Astrocyte (in vitro differentiated cells and primary cell): ENCODE data around the gene NBEA. TPM values are rescaled to one million over a fixed set of nuclear protein-coding genes. Genes with fewer than 3 reads are reported as not detected.
"Not testable (repeated sequence)": the region's sequence is repeated elsewhere in the genome, so short reads cannot be mapped to it uniquely, and the experiment has no call there.

Experiments used
- DNase-seq: peaks from one replicate; pipeline ENCODE4 v3.0.0-alpha.2; 2010; ENCODE audit warnings: low read depth
- FAIRE-seq: peaks from 2 replicates; lab custom pipeline; 2011; peaks lifted over from hg19 to GRCh38; lab: Jason Lieb, UNC
- H2AFZ ChIP-seq: 2 replicates; pipeline ENCODE4 v1.6.0; 2012; ENCODE audit warnings: low read depth, low read length, inconsistent platforms
- H3K27ac ChIP-seq: 2 replicates; pipeline ENCODE4 v1.5.1; 2011; ENCODE audit warnings: low read depth, low read length, inconsistent platforms
- H3K27me3 ChIP-seq: 2 replicates; pipeline ENCODE4 v1.6.0; 2011; ENCODE audit warnings: low read length, inconsistent platforms; ENCODE audit not compliant: insufficient read depth
- H3K36me3 ChIP-seq: 2 replicates; pipeline ENCODE4 v1.5.1; 2011; ENCODE audit warnings: low read length, inconsistent platforms; ENCODE audit not compliant: insufficient read depth
- H3K4me1 ChIP-seq: 2 replicates; pipeline ENCODE4 v1.5.1; 2011; ENCODE audit warnings: low read length, inconsistent platforms; ENCODE audit not compliant: insufficient read depth
- H3K4me2 ChIP-seq: 2 replicates; pipeline ENCODE4 v1.6.0; 2012; ENCODE audit warnings: low read length, inconsistent platforms
- H3K4me3 ChIP-seq: 2 replicates; pipeline ENCODE4 v1.5.1; 2011; ENCODE audit warnings: low read depth, mild to moderate bottlenecking, low read length, inconsistent platforms; ENCODE audit not compliant: insufficient read depth
- H3K79me2 ChIP-seq: 2 replicates; pipeline ENCODE4 v1.6.0; 2012; ENCODE audit warnings: mild to moderate bottlenecking, low read length, inconsistent platforms; ENCODE audit not compliant: insufficient read depth
- H3K9ac ChIP-seq: 2 replicates; pipeline ENCODE4 v1.6.0; 2012; ENCODE audit warnings: mild to moderate bottlenecking, low read length, inconsistent platforms
- H3K9me3 ChIP-seq: 2 replicates; pipeline ENCODE4 v1.5.1; 2012; ENCODE audit warnings: low read depth, mild to moderate bottlenecking, low read length, inconsistent platforms; ENCODE audit not compliant: insufficient read depth
- H4K20me1 ChIP-seq: 2 replicates; pipeline ENCODE4 v1.6.0; 2012; ENCODE audit warnings: low read length, inconsistent platforms; ENCODE audit not compliant: insufficient read depth
- H3K27ac Mint-ChIP-seq: one replicate; pipeline ENCODE4 v1.8.0; 2021; ENCODE audit warnings: mild to moderate bottlenecking, mixed read lengths; ENCODE audit not compliant: unreplicated experiment
- H3K27me3 Mint-ChIP-seq: one replicate; pipeline ENCODE4 v1.8.0; 2021; ENCODE audit warnings: low read depth, mixed read lengths; ENCODE audit not compliant: unreplicated experiment
- H3K36me3 Mint-ChIP-seq: one replicate; pipeline ENCODE4 v1.8.0; 2021; ENCODE audit warnings: low read depth, mixed read lengths; ENCODE audit not compliant: unreplicated experiment
- H3K4me1 Mint-ChIP-seq: one replicate; pipeline ENCODE4 v1.8.0; 2021; ENCODE audit warnings: low read depth, mixed read lengths; ENCODE audit not compliant: unreplicated experiment
- H3K4me3 Mint-ChIP-seq: one replicate; pipeline ENCODE4 v1.8.0; 2021; ENCODE audit warnings: mild to moderate bottlenecking, moderate library complexity, mixed read lengths; ENCODE audit not compliant: unreplicated experiment
- H3K9me3 Mint-ChIP-seq: one replicate; pipeline ENCODE4 v1.8.0; 2021; ENCODE audit warnings: mild to moderate bottlenecking, mixed read lengths; ENCODE audit not compliant: unreplicated experiment
- EZH2 ChIP-seq: IDR thresholded peaks from 2 replicates; pipeline ENCODE4 v1.6.1; 2012; ENCODE audit warnings: mild to moderate bottlenecking, low read length, inconsistent platforms; ENCODE audit not compliant: insufficient read depth
- total RNA-seq: library from RNA; stranded (reverse); gene quantifications from 2 replicates; pipeline ENCODE4 v1.2.1, GENCODE V29; 2021
- TF ChIP-seq, protein P1 (sequence below): IDR thresholded peaks from 2 replicates; pipeline ENCODE4 v1.5.1; 2011; ENCODE audit warnings: low read depth, mild to moderate bottlenecking, inconsistent platforms, low read length, moderate library complexity; ENCODE audit not compliant: insufficient read depth

The NBEA gene
- total RNA-seq, 1 donor from 2014 or later, result 7.8 TPM

DNA sequence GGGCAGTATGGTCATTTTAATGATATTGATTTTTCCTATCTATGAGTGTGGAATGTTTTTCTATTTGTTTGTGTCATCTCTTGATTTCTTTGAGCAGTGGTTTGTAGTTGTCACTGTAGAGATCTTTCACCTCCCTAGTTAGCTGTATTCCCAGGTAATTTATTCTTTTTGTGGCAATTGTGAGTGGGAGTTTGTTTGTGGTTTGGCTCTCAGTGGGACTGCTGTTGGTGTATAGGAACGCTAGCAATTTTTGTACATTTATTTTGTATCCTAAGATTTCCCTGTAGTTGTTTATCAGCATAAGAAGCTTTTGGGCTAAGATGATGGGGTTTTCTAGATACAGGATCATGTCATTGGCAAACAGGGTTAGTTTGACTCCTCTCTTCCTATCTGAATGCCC, 28.9 kb downstream of the NBEA start:
- peaks cover 3% of the 10 kb centered on the region for H3K9me3 Mint-ChIP-seq
- peaks cover 8% of the 10 kb centered on the region for H3K36me3 Mint-ChIP-seq
- no peaks in the 10 kb centered on the region for H3K27me3 ChIP-seq
- peaks cover 6% of the 10 kb centered on the region for H3K4me1 ChIP-seq
- peaks cover 25% of the 10 kb centered on the region for H3K4me1 Mint-ChIP-seq
- DNase-seq (peak; percentile 53), FAIRE-seq (no peak)
- H3K27ac ChIP-seq, result no peak overlapping the region
- no peak overlapping the region for H2AFZ ChIP-seq
- no peaks in the 10 kb centered on the region for H3K27me3 Mint-ChIP-seq
- H4K20me1 ChIP-seq, result peaks cover 2% of the 10 kb centered on the region
- no peak overlapping the region for H3K4me2 ChIP-seq
- no peak overlapping the region for H3K27ac Mint-ChIP-seq
- H3K9me3 ChIP-seq, result no peaks in the 10 kb centered on the region
- no peak overlapping the region for H3K4me3 Mint-ChIP-seq
- H3K36me3 ChIP-seq, result no peaks in the 10 kb centered on the region
- H3K79me2 ChIP-seq, result no peaks in the 10 kb centered on the region
- no peak for TF ChIP-seq EZH2
- TF ChIP-seq, protein P1, sequence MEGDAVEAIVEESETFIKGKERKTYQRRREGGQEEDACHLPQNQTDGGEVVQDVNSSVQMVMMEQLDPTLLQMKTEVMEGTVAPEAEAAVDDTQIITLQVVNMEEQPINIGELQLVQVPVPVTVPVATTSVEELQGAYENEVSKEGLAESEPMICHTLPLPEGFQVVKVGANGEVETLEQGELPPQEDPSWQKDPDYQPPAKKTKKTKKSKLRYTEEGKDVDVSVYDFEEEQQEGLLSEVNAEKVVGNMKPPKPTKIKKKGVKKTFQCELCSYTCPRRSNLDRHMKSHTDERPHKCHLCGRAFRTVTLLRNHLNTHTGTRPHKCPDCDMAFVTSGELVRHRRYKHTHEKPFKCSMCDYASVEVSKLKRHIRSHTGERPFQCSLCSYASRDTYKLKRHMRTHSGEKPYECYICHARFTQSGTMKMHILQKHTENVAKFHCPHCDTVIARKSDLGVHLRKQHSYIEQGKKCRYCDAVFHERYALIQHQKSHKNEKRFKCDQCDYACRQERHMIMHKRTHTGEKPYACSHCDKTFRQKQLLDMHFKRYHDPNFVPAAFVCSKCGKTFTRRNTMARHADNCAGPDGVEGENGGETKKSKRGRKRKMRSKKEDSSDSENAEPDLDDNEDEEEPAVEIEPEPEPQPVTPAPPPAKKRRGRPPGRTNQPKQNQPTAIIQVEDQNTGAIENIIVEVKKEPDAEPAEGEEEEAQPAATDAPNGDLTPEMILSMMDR, result no peak
- H3K9ac ChIP-seq, result no peak overlapping the region
- H3K4me3 ChIP-seq, result no peak overlapping the region

GRCh38 chr13:34971473-34971872, 29.4 kb downstream of the NBEA start:
- Histone ChIP-seq H3K79me2 (no peaks in the 10 kb centered on the region), H3K36me3 (no peaks in the 10 kb centered on the region), H4K20me1 (peaks cover 2% of the 10 kb centered on the region), H3K27ac (no peak overlapping the region), H3K9me3 (no peaks in the 10 kb centered on the region), H2AFZ (no peak overlapping the region), H3K27me3 (no peaks in the 10 kb centered on the region), H3K9ac (no peak overlapping the region), H3K4me3 (no peak overlapping the region), H3K4me2 (no peak overlapping the region), H3K4me1 (peaks cover 6% of the 10 kb centered on the region)
- FAIRE-seq (no peak), DNase-seq (no peak)
- TF ChIP-seq, protein P1, result no peak
- TF ChIP-seq EZH2, result no peak
- Mint-ChIP-seq H3K36me3 (peaks cover 8% of the 10 kb centered on the region), H3K4me3 (no peak overlapping the region), H3K27ac (no peak overlapping the region), H3K27me3 (no peaks in the 10 kb centered on the region), H3K9me3 (peaks cover 3% of the 10 kb centered on the region), H3K4me1 (peaks cover 22% of the 10 kb centered on the region)

GRCh38 chr13:34985199-34985598, 43.1 kb downstream of the NBEA start:
- H3K9ac ChIP-seq, H3K27me3 Mint-ChIP-seq, H3K4me3 ChIP-seq, H4K20me1 ChIP-seq, H3K27me3 ChIP-seq, H3K4me3 Mint-ChIP-seq, H3K4me1 Mint-ChIP-seq, H3K27ac ChIP-seq, H3K4me1 ChIP-seq, H3K9me3 ChIP-seq, H3K36me3 ChIP-seq, H2AFZ ChIP-seq, H3K79me2 ChIP-seq, H3K27ac Mint-ChIP-seq, DNase-seq, FAIRE-seq, H3K4me2 ChIP-seq, H3K36me3 Mint-ChIP-seq: not testable (repeated sequence)
- H3K9me3 Mint-ChIP-seq, result peaks cover 13% of the 10 kb centered on the region
